ENCODE results near the gene CRYGS.
"Not testable (repeated sequence)": the region's sequence is repeated elsewhere in the genome, so short reads cannot be mapped to it uniquely, and the experiment has no call there.

CRYGS gene

GRCh38 chr3:186551387-186551786 lies 7.2 kb upstream of the CRYGS start:
- DNase-seq, result no peak

DNA sequence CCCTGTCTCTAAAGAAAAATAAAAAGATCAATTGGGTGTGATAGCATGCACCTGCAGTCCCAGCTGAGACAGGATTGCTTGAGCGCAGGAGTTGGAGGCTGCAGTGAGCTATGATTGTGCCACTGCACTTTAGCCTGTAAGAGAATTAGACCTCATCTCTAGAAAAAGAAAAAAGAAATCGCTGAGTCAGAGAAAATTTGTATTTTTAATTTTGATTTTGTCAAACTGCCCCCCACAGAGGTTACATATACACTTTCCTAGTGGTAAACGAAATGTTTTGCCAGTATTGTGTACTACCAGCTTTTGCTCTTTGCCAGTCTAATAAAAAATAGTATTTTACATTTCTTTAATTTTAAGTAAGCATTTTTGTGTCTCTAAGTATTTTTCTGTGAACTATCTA lies 5.3 kb upstream of the CRYGS start:
- no peak for DNase-seq

DNA sequence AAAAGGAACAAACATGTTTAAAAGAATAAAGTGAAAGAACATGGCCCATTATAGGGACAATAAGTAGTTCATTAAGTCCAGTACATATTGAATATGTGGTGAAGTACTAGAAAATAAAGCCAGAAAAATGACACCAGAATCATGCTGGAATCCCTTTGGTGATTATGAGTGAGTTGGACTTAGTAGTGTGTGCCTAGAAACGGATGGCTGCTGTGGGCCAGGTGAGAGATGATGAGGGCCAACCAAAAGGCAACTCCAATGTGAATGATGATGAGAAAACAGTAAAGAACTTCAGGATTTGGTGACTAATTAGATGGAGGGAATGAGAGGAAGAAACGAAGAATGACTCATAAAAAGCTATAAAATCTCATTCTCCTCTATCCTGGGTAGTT lies 3.3 kb downstream of the CRYGS start:
- no peak for DNase-seq

DNA sequence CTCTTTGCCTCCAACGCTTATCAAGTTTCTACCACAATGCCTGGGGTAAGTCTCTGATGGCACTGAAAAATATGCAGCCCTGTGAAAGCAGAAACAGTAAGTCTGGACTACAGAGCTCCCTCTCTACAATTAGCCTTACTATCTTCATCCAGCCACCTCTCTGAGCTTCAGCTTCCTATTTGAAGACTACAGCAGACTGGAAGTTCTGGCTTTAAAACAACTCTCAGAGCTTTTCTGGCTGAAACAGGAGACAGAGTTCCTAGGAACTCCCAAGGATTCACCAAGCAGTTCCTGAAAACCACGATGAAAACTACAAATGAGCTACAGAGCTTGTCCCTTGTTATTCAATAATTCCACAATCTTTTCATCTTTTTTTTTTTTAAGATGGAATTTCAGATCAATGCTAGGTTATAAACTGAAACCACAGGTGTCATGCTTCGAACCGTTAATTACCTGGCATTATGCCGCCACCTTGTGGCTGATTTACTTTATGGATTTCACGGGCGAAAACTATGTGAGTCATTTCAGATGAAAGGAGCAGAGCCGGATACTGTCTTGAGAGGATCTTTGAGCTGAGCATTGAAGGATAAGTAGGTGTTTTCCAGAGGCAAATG lies 3.9 kb downstream of the CRYGS start:
- no peak for DNase-seq

DNA sequence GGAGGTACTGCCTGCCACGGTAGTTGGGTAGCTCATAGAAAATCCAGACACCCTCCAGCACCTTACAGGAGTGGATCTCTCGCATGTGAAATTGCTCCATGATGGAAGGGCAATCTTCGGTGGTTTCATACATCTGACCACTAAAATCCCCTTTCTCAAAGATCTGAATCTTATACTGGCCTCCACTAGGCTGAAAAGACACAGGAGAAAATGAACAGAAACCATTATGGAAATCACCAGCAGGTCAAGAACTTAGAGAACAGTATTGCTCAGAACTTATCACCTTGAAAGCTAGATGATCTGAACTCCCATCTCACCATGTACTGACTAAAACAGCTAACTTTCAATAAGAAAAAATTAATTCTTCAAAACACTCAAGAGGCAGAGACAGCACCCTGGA lies 5.4 kb downstream of the CRYGS start:
- no peak for DNase-seq

DNA sequence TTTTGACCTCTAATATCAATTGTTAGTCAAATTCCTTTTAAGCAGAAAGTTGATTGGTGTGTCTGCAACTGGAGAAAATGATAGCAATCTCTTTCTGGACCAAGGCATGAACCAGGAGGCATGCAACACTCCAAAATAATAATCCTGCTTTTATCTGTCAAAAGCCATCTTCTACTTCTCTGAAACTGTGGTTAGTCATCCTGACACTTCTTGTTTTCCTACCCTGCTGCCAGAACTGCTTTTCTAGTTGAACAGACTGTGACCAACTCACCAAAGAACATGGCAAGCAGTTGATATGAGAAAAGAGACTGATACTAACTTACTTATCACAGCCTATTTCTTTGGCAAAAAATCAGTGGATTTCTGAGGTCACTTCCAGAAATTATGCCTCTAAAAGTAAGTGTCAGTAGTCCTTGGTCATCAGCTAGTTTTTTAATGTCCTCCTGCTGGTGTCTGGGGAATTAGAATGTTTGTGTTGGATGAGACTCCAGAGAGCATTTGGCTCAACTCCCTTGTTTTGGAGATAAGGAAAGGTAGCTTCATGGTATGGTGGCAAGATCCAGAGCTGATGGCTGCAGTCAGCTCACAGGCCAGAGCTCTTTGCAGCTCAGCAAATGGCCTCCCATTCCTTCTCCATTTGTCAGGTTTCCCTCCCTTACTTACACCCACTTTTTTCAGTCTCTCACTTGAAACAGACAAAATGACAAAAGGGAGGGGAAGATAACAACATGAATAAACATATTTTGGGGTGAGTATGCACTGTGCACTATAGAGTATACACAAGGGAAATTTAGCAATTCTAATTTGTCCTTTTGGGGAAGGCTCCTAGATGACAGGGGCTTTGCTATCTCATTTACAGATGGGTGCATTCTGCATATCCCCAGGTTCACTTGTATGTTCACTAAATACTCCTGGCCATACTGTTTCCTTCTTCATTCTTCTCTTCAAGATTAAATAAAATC lies 7.0 kb downstream of the CRYGS start:
- no peak for DNase-seq

DNA sequence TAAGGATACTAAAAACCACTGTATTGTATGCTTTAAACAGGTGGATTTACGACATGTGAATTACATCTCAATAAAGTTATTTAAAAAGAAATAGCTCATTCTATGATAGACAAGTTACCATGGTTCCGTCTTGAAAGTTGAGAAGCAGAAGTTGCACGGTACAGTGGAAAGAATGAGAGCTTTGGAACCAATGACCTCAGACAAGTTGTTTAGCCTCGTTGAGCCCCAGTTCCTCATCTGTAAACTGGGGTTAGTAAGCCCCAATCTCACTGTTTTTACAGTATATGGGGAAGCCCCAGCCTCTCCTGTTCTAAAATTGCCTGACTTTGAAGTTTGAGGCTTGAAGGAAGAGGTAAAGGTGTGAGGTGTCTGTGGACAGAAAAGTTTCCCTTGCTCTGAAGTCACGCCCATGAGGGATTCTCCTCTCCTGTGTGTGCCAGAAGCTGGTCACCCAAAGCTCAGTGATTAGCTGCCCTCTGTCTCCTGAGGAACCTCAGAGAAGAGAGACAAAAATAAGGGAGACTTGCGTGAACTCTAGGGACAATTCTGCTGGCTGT lies 10.0 kb downstream of the CRYGS start:
- DNase-seq, result peak; percentile 77

- DNase-seq, result peak; percentile 6
These were observed 11.5 kb downstream of the CRYGS start for GRCh38 chr3:186532598-186533072.

DNA sequence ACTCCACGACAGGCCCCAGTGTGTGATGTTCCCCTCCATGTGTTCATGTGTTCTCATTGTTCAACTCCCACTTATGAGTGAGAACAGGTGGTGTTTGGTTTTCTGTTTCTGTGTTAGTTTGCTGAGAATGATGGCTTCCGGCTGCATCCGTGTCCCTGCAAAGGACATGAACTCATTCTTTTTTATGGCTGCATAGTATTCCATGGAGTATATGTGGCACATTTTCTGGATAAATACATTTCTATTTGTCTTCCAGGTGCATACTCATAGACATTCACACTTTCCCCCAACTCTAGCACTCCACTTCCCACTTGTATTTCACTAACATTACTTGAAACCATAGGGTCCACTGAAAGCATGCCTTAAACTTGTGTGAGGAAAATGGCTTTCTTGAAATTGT lies 12.5 kb downstream of the CRYGS start:
- DNase-seq, result not testable (repeated sequence)

DNA sequence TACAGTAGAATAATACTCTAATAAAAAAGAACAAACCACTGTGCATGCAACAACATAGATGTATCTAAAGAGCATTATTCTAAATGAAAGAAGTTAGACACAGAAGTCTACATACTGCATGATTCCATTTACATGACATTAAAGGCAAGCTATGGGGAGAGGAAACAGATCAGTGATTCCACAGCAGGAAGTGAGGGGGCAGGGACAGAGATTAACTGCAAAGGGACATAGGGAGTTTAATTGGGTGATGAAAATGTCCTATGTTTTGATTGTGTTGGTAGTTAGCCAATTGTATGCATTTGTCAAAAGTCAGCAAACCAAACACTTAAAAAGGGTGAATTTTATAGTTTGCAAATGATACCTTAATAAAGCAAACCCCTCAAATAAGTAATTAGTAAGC lies 13.8 kb downstream of the CRYGS start:
- no peak for DNase-seq

GRCh38 chr3:186529201-186529999 lies 14.8 kb downstream of the CRYGS start:
- no peak for DNase-seq

- no peak for DNase-seq
These were observed 17.9 kb downstream of the CRYGS start for GRCh38 chr3:186526256-186526606.

GRCh38 chr3:186525369-186526255 lies 18.6 kb downstream of the CRYGS start:
- no peak for DNase-seq

DNA sequence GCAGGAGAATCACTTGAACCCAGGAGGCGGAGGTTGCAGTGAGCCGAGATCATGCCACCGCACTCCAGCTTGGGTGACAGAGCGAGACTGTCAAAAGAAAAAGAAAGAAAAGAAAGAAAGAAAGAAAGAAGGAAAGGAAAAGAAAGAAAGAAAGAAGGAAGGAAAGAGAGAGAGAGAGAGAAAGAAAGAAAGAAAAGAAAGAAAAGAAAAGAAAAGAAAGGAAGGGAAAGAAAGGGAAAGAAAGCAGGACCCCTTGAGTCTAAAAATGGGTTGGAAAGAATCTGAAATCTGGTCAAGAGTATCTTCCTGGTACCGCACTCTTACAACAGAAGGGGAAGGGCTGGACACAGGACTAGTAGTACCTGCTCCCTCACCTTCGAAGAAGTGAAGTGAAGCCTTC lies 19.6 kb downstream of the CRYGS start:
- no peak for DNase-seq

- DNase-seq, result no peak
These were observed 20.7 kb downstream of the CRYGS start for GRCh38 chr3:186523434-186523833.

GRCh38 chr3:186523022-186523421 lies 21.2 kb downstream of the CRYGS start:
- DNase-seq, result no peak

- DNase-seq, result no peak
These were observed 23.0 kb downstream of the CRYGS start for GRCh38 chr3:186520957-186521842.

- no peak for DNase-seq
These were observed 23.7 kb downstream of the CRYGS start for GRCh38 chr3:186520431-186520830.

DNA sequence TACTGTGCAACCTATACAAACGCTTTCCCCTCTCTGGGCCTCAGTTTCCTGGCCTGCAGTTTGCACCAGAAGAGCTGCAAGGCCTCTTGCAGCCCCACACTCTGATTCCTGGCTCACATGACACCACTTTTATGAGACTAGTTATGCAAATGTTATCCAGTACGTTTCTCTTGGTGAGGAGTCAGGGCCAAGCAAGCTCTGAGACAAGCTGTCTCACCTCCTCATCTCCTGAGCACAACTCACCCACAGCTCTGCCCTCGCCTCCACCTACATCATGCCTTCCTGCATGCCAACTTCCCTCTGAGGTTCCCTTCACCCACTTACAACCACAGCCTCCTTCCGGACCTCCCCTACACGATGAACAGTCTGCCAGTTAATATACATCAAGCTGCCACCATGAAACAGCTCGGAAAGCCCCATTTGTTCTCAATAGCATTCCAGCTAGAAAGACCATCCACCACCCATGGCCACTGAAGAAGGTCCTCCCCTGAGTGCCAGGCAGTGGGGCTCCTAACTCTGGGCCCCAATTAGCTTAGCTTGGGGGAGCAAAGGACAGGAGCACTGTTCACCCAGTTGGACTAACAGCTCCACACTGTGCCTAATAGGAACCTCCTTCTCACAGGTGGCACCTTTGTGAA lies 25.0 kb downstream of the CRYGS start:
- DNase-seq, result no peak

DNA sequence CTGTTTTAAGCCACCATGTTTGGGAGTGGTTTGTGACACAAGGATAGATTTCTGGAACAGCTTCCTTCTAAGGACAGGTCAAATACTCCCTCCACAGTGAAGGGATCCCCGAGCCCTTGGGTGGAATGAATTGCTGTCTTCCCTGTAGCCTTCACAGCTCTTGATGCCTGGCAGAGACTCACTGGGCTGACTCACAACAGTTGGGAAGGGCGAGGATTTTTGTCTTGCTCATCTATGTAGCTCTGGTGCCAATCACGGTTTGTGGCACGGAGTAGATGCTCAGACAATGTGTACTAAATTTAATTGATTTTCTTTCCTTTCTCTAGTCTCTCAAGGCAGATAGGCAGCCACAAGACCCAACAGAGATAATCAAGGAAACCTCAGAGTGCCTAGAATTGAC lies 27.0 kb downstream of the CRYGS start:
- DNase-seq, result no peak

GRCh38 chr3:186516646-186517045 lies 27.5 kb downstream of the CRYGS start:
- no peak for DNase-seq

All from SIG-M5 (cell line).